ENCODE measurements around the gene CADM1.

- TF ChIP-seq CTCF (conservative IDR thresholded peaks at IDR 0.05; ENCODE audit: low read depth in 2 of 2) (no peak), POLR2AphosphoS5 (IDR thresholded peaks at IDR 0.05; ENCODE audit: low read depth) (no peak), EZH2phosphoT487 (IDR thresholded peaks at IDR 0.05; ENCODE audit: unreplicated experiment) (no peak), EZH2 (IDR thresholded peaks at IDR 0.05; ENCODE audit: low read depth, unreplicated experiment) (no peak)
These were observed 28.7 kb downstream of the CADM1 start for GRCh38 chr11:115475564-115475963.
